Osteocyte (in vitro differentiated cells): Measurements from ENCODE around the gene SLC22A23. TPM values are rescaled to one million over a fixed set of nuclear protein-coding genes. Genes with fewer than 3 reads are reported as not detected.
A peak's percentile ranks its signal among the peaks of the same experiment; 100 is the strongest.

Source experiments
- DNase-seq: peaks from one replicate; pipeline ENCODE4 v3.0.0; 2021; ENCODE audit warnings: mixed read lengths; ENCODE audit not compliant: unreplicated experiment; ENCODE audit errors: extremely low spot score
- H3K27ac Mint-ChIP-seq: one replicate; pipeline ENCODE4 v1.8.0; 2021; ENCODE audit warnings: mild to moderate bottlenecking, mixed read lengths; ENCODE audit not compliant: unreplicated experiment
- H3K27me3 Mint-ChIP-seq: one replicate; pipeline ENCODE4 v1.8.0; 2021; ENCODE audit warnings: mixed read lengths; ENCODE audit not compliant: unreplicated experiment
- H3K36me3 Mint-ChIP-seq: one replicate; pipeline ENCODE4 v1.8.0; 2021; ENCODE audit warnings: mixed read lengths; ENCODE audit not compliant: unreplicated experiment
- H3K4me1 Mint-ChIP-seq: one replicate; pipeline ENCODE4 v1.8.0; 2021; ENCODE audit warnings: mixed read lengths; ENCODE audit not compliant: unreplicated experiment
- H3K4me3 Mint-ChIP-seq: one replicate; pipeline ENCODE4 v1.8.0; 2021; ENCODE audit warnings: mild to moderate bottlenecking, moderate library complexity, mixed read lengths; ENCODE audit not compliant: unreplicated experiment
- H3K9me3 Mint-ChIP-seq: one replicate; pipeline ENCODE4 v1.8.0; 2021; ENCODE audit warnings: mixed read lengths; ENCODE audit not compliant: unreplicated experiment
- CTCF ChIP-seq: fragments of 200-600 bp; sonication (generic); IDR thresholded peaks from 2 replicates; pipeline ENCODE4 v1.5.0; 2021; ENCODE audit warnings: antibody characterized with exemption, mild to moderate bottlenecking, moderate library complexity
- total RNA-seq: library from RNA; stranded (reverse); gene quantifications from 2 replicates; pipeline ENCODE4 v1.2.1, GENCODE V29; 2021

The SLC22A23 gene
- total RNA-seq, 1 donor from 2014 or later, result 10.4 TPM

GRCh38 chr6:3439961-3440360, 16.9 kb downstream of the SLC22A23 start:
- Mint-ChIP-seq H3K9me3 (peaks cover 4% of the 10 kb centered on the region), H3K27ac (peak overlapping the region; percentile 81), H3K4me3 (no peak overlapping the region), H3K27me3 (no peaks in the 10 kb centered on the region), H3K36me3 (no peaks in the 10 kb centered on the region), H3K4me1 (peaks cover 24% of the 10 kb centered on the region)
- no peak for DNase-seq
- no peak for TF ChIP-seq CTCF

GRCh38 chr6:3438190-3439167, 18.4 kb downstream of the SLC22A23 start:
- Mint-ChIP-seq H3K4me3 (peak overlapping the region; percentile 8), H3K9me3 (peaks cover 4% of the 10 kb centered on the region), H3K27me3 (no peaks in the 10 kb centered on the region), H3K4me1 (peaks cover 24% of the 10 kb centered on the region), H3K27ac (peak overlapping the region; percentile 81), H3K36me3 (no peaks in the 10 kb centered on the region)
- TF ChIP-seq CTCF, result no peak
- DNase-seq, result no peak

- no peak for TF ChIP-seq CTCF
- no peak overlapping the region for H3K4me3 Mint-ChIP-seq
- H3K9me3 Mint-ChIP-seq, result peaks cover 4% of the 10 kb centered on the region
- no peak for DNase-seq
- H3K27me3 Mint-ChIP-seq, result no peaks in the 10 kb centered on the region
- peaks cover 6% of the 10 kb centered on the region for H3K4me1 Mint-ChIP-seq
- H3K36me3 Mint-ChIP-seq, result no peaks in the 10 kb centered on the region
- no peak overlapping the region for H3K27ac Mint-ChIP-seq
Observed at GRCh38 chr6:3433005-3433404, 23.8 kb downstream of the SLC22A23 start.

GRCh38 chr6:3432416-3432815, 24.4 kb downstream of the SLC22A23 start:
- Mint-ChIP-seq H3K27ac (no peak overlapping the region), H3K4me1 (peaks cover 8% of the 10 kb centered on the region), H3K36me3 (no peaks in the 10 kb centered on the region), H3K4me3 (no peak overlapping the region), H3K27me3 (no peaks in the 10 kb centered on the region), H3K9me3 (peaks cover 4% of the 10 kb centered on the region)
- DNase-seq, result no peak
- TF ChIP-seq CTCF, result no peak

- Mint-ChIP-seq H3K4me3 (no peak overlapping the region), H3K9me3 (peaks cover 4% of the 10 kb centered on the region)
Observed at GRCh38 chr6:3431994-3432393, 24.9 kb downstream of the SLC22A23 start.

More at GRCh38 chr6:3431994-3432393, 24.9 kb downstream of the SLC22A23 start:
- no peaks in the 10 kb centered on the region for H3K36me3 Mint-ChIP-seq
- peaks cover 9% of the 10 kb centered on the region for H3K4me1 Mint-ChIP-seq
- DNase-seq, result no peak
- no peaks in the 10 kb centered on the region for H3K27me3 Mint-ChIP-seq
- H3K27ac Mint-ChIP-seq, result no peak overlapping the region
- TF ChIP-seq CTCF, result no peak
